Activated CD4-positive, alpha-beta memory T cell treated with anti-CD3 and anti-CD28 coated beads for 36 hours (primary cell): ENCODE results near the gene KCTD10. TPM values are rescaled to one million over a fixed set of nuclear protein-coding genes. Genes with fewer than 3 reads are reported as not detected.

ENCODE experiments used
- CTCF ChIA-PET: fragments of 350-600 bp; sonication (Branson Sonifier 250); formaldehyde crosslinking; loops from one replicate; lab custom pipeline; 2021; ENCODE audit warnings: antibody characterized with exemption, inconsistent platforms; lab: Charles Lee
- POLR2A ChIA-PET: fragments of 350-600 bp; sonication (Branson Sonifier 250); formaldehyde crosslinking; loops from one replicate; lab custom pipeline; 2021; ENCODE audit warnings: antibody characterized with exemption; lab: Charles Lee
- DNase-seq: peaks from one replicate; pipeline ENCODE4 v3.0.0-alpha.2; 2020
- H3K27ac Mint-ChIP-seq: one replicate; pipeline ENCODE4 v1.8.0; 2021; ENCODE audit warnings: mixed read lengths
- H3K27me3 Mint-ChIP-seq: one replicate; pipeline ENCODE4 v1.8.0; 2021; ENCODE audit warnings: mixed read lengths
- H3K36me3 Mint-ChIP-seq: one replicate; pipeline ENCODE4 v1.8.0; 2021; ENCODE audit warnings: mixed read lengths
- H3K4me1 Mint-ChIP-seq: one replicate; pipeline ENCODE4 v1.8.0; 2021; ENCODE audit warnings: low read depth, mixed read lengths
- H3K4me3 Mint-ChIP-seq: one replicate; pipeline ENCODE4 v1.8.0; 2021; ENCODE audit warnings: mild to moderate bottlenecking, mixed read lengths
- H3K9me3 Mint-ChIP-seq: one replicate; pipeline ENCODE4 v1.8.0; 2021; ENCODE audit warnings: mixed read lengths
- intact Hi-C: fragments of 100-400 bp; cut with micrococcal nuclease; formaldehyde crosslinking; loops from one replicate; pipeline ENCODE4 v1.15.1; 2023
- total RNA-seq, 2 experiments: library from RNA; stranded (reverse); gene quantifications; one replicate each; pipeline ENCODE4 v1.2.3, GENCODE V29; 2021

KCTD10 gene
- total RNA-seq, 2 experiments from 2014 or later: 36.2 to 40.3 TPM

DNA sequence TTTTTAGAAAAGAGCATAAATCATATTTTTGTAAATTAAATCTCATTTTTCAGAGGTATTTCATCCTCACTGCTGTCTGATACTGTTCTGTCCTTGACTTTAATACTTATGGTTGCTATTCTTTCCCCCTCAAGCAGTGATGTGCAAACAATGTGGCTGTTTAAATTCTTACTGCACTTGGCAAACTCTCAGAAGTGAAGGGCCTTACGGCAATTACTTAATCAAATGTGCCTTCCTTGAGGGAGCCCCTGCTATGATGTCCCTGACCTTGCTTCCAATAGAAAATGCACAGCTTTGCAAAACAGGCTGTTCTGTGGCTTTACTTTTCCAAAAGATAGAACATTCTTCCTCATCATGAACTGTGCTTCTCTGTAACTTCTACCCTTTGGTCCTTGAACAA, 35.5 kb upstream of the KCTD10 start:
- intact Hi-C loops: no loop called here
- Mint-ChIP-seq H3K36me3 (peaks cover 35% of the 10 kb centered on the region), H3K9me3 (no peaks in the 10 kb centered on the region), H3K4me3 (no peak overlapping the region), H3K27me3 (no peaks in the 10 kb centered on the region), H3K27ac (no peak overlapping the region), H3K4me1 (no peaks in the 10 kb centered on the region)
- ChIA-PET POLR2A (no interaction called here), CTCF (no interaction called here)
- no peak for DNase-seq

DNA sequence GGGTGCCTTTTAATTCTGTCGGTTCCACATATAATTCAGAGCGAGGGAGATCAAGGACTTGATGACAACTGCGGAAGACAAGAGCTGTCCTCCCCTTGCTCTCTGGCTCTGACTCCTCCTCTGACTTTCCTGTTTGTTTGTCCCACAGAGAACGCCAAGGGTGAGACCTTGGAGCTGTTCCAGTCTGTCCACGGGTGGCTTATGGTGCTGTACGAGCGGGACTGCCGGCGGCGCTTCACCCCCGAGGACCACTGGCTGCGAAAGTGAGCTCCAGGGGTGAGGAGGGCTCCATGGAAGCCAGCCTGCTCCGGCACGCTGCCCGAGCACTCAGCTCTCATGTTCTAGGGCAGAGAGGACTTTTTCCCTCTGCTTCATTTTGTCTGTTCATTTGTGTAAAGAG, 33.1 kb upstream of the KCTD10 start:
- ChIA-PET CTCF (interaction anchor here (1.0 to 3.5 kb wide), 4 partner anchors 77 to 326 kb away, joined by 3 to 11 read pairs (median 4); no protein-coding TSS in a partner anchor), POLR2A (no interaction called here)
- H3K9me3 Mint-ChIP-seq: no peaks in the 10 kb centered on the region
- H3K27me3 Mint-ChIP-seq: no peaks in the 10 kb centered on the region
- no peaks in the 10 kb centered on the region for H3K4me1 Mint-ChIP-seq
- intact Hi-C loops: no loop called here
- H3K27ac Mint-ChIP-seq: no peak overlapping the region
- no peak for DNase-seq
- no peak overlapping the region for H3K4me3 Mint-ChIP-seq
- H3K36me3 Mint-ChIP-seq: peaks cover 30% of the 10 kb centered on the region

- H3K9me3 Mint-ChIP-seq: no peaks in the 10 kb centered on the region
- intact Hi-C loops: no loop called here
- H3K27ac Mint-ChIP-seq: no peak overlapping the region
- ChIA-PET POLR2A (no interaction called here), CTCF (interaction anchor here (1.0 kb wide), 1 partner anchor 15 kb away, joined by 4 read pairs; no protein-coding TSS in a partner anchor)
- no peaks in the 10 kb centered on the region for H3K27me3 Mint-ChIP-seq
- H3K4me3 Mint-ChIP-seq: no peak overlapping the region
- DNase-seq: no peak
- no peaks in the 10 kb centered on the region for H3K4me1 Mint-ChIP-seq
- H3K36me3 Mint-ChIP-seq: peaks cover 43% of the 10 kb centered on the region
Measured at GRCh38 chr12:109504068-109504467, 27.0 kb upstream of the KCTD10 start.

DNA sequence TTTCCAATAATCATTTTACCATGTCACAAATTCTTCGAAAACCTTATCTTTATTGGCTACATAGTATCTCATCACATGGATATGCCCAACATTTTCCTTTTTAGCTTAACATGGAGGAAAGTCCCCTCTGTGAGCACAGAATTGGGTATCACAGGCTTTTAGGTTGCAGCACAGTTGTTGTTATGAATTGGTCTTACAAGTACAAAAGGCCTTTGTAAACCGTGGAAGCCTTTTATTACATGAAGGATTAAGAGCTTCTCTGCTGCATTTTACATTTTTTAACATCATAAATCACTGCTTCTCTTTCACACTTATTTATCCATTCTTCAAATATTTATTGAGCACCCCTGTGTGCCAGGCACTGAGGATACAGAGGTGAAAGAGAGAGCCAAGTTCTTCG, 26.5 kb upstream of the KCTD10 start:
- Mint-ChIP-seq H3K4me1 (no peaks in the 10 kb centered on the region), H3K9me3 (no peaks in the 10 kb centered on the region), H3K36me3 (peaks cover 43% of the 10 kb centered on the region), H3K27me3 (no peaks in the 10 kb centered on the region), H3K27ac (no peak overlapping the region), H3K4me3 (no peak overlapping the region)
- intact Hi-C loops: no loop called here
- no peak for DNase-seq
- ChIA-PET POLR2A (no interaction called here), CTCF (interaction anchor here (1.0 kb wide), 1 partner anchor 15 kb away, joined by 4 read pairs; no protein-coding TSS in a partner anchor)

GRCh38 chr12:109502332-109502731, 25.2 kb upstream of the KCTD10 start:
- CTCF ChIA-PET: interaction anchor here (2.0 kb wide), 1 partner anchor 17 kb away, joined by 6 read pairs; no protein-coding TSS in a partner anchor
- H3K36me3 Mint-ChIP-seq: peaks cover 50% of the 10 kb centered on the region
- intact Hi-C loops: no loop called here
- H3K27me3 Mint-ChIP-seq: no peaks in the 10 kb centered on the region
- H3K4me1 Mint-ChIP-seq: no peaks in the 10 kb centered on the region
- no peak for DNase-seq
- no peak overlapping the region for H3K27ac Mint-ChIP-seq
- no peaks in the 10 kb centered on the region for H3K9me3 Mint-ChIP-seq
- POLR2A ChIA-PET: no interaction called here
- no peak overlapping the region for H3K4me3 Mint-ChIP-seq

DNA sequence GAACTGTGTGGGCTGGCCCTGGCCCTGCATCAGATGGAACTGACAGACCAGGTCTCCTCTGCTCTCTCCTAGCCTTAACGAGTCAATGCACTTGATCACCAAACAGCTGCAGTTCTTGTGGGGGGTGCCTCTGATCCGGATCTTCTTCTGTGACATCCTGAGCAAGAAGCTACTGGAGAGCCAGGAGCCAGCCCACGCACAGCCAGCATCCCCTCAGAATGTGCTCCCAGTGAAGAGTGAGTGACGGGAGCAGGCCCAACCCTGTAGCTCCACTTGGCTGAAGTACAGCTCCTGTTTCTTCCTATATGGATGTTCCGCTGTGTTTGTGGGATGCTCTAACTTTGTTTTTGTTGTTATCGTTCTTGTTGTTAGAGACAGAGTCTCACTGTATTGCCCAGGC, 24.2 kb upstream of the KCTD10 start:
- intact Hi-C loops: no loop called here
- peaks cover 46% of the 10 kb centered on the region for H3K36me3 Mint-ChIP-seq
- ChIA-PET CTCF (interaction anchor here (2.0 kb wide), 1 partner anchor 18 kb away, joined by 6 read pairs; no protein-coding TSS in a partner anchor), POLR2A (no interaction called here)
- DNase-seq: no peak
- H3K27ac Mint-ChIP-seq: no peak overlapping the region
- H3K27me3 Mint-ChIP-seq: no peaks in the 10 kb centered on the region
- H3K4me3 Mint-ChIP-seq: no peak overlapping the region
- H3K4me1 Mint-ChIP-seq: no peaks in the 10 kb centered on the region
- H3K9me3 Mint-ChIP-seq: no peaks in the 10 kb centered on the region

DNA sequence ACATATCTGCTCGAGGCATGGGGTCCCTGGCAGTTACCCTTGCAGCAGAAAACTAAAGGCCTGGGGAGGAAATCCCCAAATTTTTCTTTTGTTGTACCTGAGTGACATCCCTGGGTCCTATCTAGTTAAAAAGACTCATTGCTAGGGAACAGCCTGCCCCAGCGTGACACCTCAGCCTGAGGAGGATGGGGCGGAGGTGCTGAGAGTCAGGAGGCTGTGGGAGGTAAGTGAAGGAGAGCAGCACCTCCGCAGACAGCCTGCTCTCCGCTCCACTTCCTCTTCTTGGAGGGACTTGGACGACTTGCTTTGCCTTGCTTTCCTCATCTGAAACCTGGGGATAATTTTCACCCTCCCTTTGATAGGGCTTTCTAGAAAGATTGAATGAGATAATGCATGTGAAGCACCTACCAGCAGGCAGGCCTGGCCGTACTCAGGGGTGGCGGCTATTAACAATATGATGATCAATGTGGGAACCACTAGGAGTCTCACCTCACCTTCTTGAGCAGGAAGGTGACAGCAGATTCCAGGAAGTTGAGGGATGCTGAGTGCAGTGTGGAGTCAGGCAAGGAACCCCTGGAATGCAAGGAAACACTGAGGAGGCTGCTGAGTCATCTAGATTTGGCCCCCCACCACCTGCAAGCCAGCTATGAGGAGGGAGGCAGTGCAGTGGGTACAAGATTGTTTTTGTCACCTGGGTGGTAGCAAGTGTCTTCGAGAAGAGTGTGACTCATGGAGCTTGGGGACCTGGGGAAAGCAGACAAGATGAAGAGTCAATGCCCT, 23.5 kb upstream of the KCTD10 start:
- Mint-ChIP-seq H3K4me3 (no peak overlapping the region), H3K27me3 (no peaks in the 10 kb centered on the region), H3K9me3 (no peaks in the 10 kb centered on the region), H3K27ac (no peak overlapping the region), H3K4me1 (no peaks in the 10 kb centered on the region), H3K36me3 (peaks cover 47% of the 10 kb centered on the region)
- ChIA-PET POLR2A (no interaction called here), CTCF (interaction anchor here (2.0 kb wide), 1 partner anchor 19 kb away, joined by 6 read pairs; no protein-coding TSS in a partner anchor)
- intact Hi-C loops: no loop called here
- DNase-seq: no peak

DNA sequence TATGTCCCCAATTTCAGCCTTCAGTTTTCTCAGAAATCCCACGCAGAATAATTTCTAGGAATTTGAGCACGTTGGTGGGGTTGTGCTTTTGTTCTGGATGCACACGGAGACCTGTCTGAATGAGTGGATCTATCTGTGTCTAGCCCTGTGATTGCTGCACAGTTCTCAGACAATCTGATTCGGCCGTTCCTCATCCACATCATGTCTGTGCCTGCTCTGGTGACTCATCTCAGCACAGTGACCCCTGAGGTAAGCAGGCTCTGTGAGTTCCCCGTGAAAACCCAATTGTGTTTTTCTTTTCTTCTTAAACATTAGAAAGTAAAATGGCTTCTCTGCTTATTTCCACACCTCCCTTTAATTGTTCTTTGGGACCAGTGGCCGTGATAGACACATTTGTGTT, 20.6 kb upstream of the KCTD10 start:
- no peak for DNase-seq
- intact Hi-C loops: no loop called here
- peaks cover 44% of the 10 kb centered on the region for H3K36me3 Mint-ChIP-seq
- no peaks in the 10 kb centered on the region for H3K4me1 Mint-ChIP-seq
- H3K27ac Mint-ChIP-seq: no peak overlapping the region
- POLR2A ChIA-PET: no interaction called here
- CTCF ChIA-PET: no interaction called here
- no peak overlapping the region for H3K4me3 Mint-ChIP-seq
- no peaks in the 10 kb centered on the region for H3K9me3 Mint-ChIP-seq
- no peaks in the 10 kb centered on the region for H3K27me3 Mint-ChIP-seq

DNA sequence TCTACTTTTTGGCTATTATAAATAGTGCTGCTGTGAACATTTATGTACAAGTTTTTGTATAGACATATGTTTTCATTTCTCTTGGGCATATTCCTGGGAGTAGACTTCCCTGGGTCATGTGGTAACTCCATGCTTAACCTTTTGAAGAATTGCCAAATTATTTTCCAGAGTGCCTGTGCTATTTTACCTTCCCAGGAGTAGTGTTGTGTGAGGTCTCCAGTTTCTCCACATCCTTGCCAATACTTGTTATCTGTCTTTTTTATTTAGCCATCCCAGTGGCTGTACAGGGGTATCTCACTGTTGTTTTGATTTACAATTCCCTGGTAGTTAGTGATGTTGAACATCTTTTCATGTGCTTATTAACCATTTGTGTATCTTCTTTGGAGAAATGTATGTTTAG, 19.2 kb upstream of the KCTD10 start:
- H3K36me3 Mint-ChIP-seq: peaks cover 38% of the 10 kb centered on the region
- intact Hi-C loops: no loop called here
- H3K4me1 Mint-ChIP-seq: no peaks in the 10 kb centered on the region
- H3K9me3 Mint-ChIP-seq: no peaks in the 10 kb centered on the region
- H3K27ac Mint-ChIP-seq: no peak overlapping the region
- ChIA-PET POLR2A (no interaction called here), CTCF (no interaction called here)
- H3K27me3 Mint-ChIP-seq: no peaks in the 10 kb centered on the region
- DNase-seq: no peak
- H3K4me3 Mint-ChIP-seq: no peak overlapping the region

DNA sequence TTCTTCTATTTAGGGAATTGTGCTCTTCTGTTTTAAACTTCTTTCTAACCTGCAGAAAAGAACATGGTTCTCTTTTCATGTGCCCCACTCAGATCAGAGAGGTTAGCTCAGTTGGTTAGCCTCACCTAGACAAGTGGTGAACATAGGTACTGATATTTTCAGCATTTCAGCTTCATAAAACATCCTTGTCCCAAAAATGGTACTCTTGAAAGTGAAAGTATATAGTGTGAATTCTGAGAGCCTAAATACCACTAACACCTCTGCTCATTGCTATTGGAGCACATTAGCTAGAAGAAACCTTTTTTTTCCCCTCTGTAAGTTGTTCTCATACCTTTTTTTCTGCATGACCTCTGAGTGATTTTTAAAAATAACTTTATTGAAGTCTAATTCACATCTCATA, 17.9 kb upstream of the KCTD10 start:
- Mint-ChIP-seq H3K9me3 (no peaks in the 10 kb centered on the region), H3K27me3 (no peaks in the 10 kb centered on the region), H3K4me3 (no peak overlapping the region), H3K36me3 (peaks cover 37% of the 10 kb centered on the region), H3K4me1 (no peaks in the 10 kb centered on the region), H3K27ac (no peak overlapping the region)
- POLR2A ChIA-PET: no interaction called here
- no peak for DNase-seq
- intact Hi-C loops: no loop called here
- CTCF ChIA-PET: interaction anchor here (1.6 kb wide), 1 partner anchor 67 kb away, joined by 3 read pairs; no protein-coding TSS in a partner anchor

DNA sequence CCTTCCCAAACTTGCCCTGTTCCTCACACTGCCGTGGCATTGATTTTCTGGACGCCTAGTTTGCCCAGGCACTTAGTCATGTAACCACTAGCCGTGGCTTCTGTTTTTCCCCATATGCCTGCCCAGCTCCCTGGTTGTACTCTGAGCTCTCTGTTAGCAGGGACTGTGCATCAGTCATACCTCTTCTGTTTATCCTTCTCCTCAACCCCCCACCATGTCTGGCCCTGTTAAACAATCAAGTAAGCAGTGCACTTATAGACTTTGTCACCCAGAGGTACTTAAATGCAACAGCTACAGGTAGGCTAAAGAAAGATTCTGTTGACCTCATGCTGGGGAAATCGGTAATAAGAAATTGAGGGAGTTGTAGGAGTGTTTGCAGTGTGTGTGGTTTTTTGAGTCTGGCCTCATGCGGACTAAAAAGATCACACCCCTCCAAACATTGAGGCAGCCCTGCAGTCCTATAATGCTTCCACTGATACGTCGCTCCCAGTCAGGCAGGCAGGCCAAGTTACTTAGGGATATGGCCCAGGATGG, 17.3 kb upstream of the KCTD10 start:
- ChIA-PET CTCF (interaction anchor here (1.6 kb wide), 1 partner anchor 66 kb away, joined by 3 read pairs; no protein-coding TSS in a partner anchor), POLR2A (no interaction called here)
- DNase-seq: no peak
- H3K9me3 Mint-ChIP-seq: no peaks in the 10 kb centered on the region
- peaks cover 38% of the 10 kb centered on the region for H3K36me3 Mint-ChIP-seq
- intact Hi-C loops: no loop called here
- no peak overlapping the region for H3K4me3 Mint-ChIP-seq
- no peaks in the 10 kb centered on the region for H3K4me1 Mint-ChIP-seq
- H3K27ac Mint-ChIP-seq: no peak overlapping the region
- H3K27me3 Mint-ChIP-seq: no peaks in the 10 kb centered on the region

- CTCF ChIA-PET: interaction anchor here (0.7 kb wide), 1 partner anchor 1296 kb away, joined by 4 read pairs; no protein-coding TSS in a partner anchor
- Mint-ChIP-seq H3K9me3 (no peaks in the 10 kb centered on the region), H3K36me3 (peaks cover 39% of the 10 kb centered on the region), H3K27me3 (no peaks in the 10 kb centered on the region), H3K27ac (no peak overlapping the region), H3K4me1 (no peaks in the 10 kb centered on the region), H3K4me3 (no peak overlapping the region)
- POLR2A ChIA-PET: no interaction called here
- intact Hi-C loops: no loop called here
- DNase-seq: no peak
Measured at GRCh38 chr12:109493938-109494337, 16.8 kb upstream of the KCTD10 start.
